ENCODE measurements around the gene GDF10. TPM values are rescaled to one million over a fixed set of nuclear protein-coding genes. Genes with fewer than 3 reads are reported as not detected.

GDF10 gene
- total RNA-seq, 1 donor from 2014 or later = not detected

- no peak for ATAC-seq
Measured at GRCh38 chr10:47356708-47357107, 56.7 kb downstream of the GDF10 start.

- ATAC-seq = no peak
Measured at GRCh38 chr10:47357131-47357582, 57.2 kb downstream of the GDF10 start.

GRCh38 chr10:47357911-47358310 lies 57.9 kb downstream of the GDF10 start:
- no peak for ATAC-seq

- ATAC-seq = no peak
Measured at GRCh38 chr10:47358457-47358856, 58.5 kb downstream of the GDF10 start.

DNA sequence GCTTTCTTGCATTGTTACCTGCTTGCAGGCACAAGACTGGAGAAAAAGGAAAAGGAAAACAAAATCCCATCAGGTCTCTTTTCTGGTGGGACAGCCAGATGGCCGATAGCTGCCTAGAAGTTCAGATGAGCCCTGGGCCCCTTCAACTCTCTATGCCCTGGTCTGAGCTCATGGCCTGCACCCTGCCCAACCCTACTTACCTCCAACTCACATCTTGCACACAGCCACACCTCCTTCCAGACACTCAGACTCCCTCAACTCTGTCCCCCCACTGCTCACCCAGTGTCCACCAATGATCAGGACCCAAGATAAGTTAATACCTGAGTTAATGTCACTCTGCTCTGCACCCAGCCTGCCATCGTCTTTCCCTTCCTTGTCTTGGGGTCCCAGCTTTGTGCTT lies 59.1 kb downstream of the GDF10 start:
- no peak for ATAC-seq

- ATAC-seq = no peak
Measured at GRCh38 chr10:47359626-47360418, 59.8 kb downstream of the GDF10 start.

DNA sequence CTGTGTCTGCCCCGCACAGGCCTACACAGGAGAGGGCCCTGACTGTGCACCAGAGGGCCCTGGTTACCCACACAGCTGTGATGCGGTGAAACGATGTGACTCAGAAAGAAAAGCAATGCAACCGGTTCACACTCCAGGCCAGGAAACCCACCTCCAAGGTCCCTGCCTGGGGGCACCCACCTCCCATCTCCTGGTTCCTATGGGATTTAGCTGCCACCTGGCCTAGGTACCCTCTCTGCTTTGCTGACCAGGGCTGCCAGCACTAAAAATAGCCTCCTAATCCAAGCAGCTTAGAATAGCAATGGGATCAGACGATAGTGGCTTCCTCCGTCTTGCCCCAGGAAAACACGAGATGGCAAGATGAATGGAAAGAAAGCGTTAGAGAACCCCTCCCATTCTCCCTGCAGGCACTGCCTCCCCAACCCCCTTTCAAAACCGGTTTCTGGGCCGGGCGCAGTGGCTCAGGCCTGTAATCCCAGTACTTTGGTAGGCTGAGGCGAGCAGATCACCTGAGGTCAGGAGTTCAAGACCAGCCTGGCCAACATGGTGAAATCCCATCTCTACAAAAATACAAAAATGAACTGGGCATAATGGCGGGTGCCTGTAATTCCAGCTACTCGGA lies 60.5 kb downstream of the GDF10 start:
- ATAC-seq = peak; percentile 65

- ATAC-seq = peak; percentile 34
Measured at GRCh38 chr10:47361293-47361692, 61.3 kb downstream of the GDF10 start.

DNA sequence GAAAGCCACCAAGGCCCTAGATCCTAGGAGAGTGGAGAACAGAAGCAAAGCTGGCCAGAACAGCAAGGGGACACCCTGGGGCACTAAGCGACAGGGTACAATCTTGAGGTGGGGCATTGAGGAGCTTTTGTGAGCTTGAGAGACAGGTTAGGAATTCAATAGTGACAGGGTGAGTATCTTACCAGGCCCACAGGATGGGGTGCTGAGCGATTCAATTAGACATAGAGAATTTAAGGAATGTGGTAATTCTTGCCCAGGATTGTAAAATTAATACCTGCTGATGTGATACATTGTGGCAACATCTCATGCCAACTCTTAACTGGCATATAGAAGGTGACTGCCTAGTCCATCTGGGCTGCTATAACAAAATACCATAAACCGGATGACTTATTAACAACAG lies 62.2 kb downstream of the GDF10 start:
- no peak for ATAC-seq

Other genes starting within 250 kb of the GDF10 start
- not detected for gene GDF2, start 22.3 kb downstream of the GDF10 start, total RNA-seq
- gene RBP3, start 48.2 kb downstream of the GDF10 start, total RNA-seq = not detected
- 0.60 TPM for gene ZNF488, start 84.1 kb downstream of the GDF10 start, total RNA-seq
- gene ANXA8, start 183.9 kb downstream of the GDF10 start, total RNA-seq = 203 TPM
- 3.4 TPM for gene FAM25G, start 191.5 kb downstream of the GDF10 start, total RNA-seq
- gene AGAP9, start 223.4 kb downstream of the GDF10 start, total RNA-seq = 3.0 TPM

Measured in esophagus mucosa (tissue), 1 donor.